Stimulated activated memory B cell treated with anti-CD40 and anti-IgM and Interleukin-4, amounts not matched to agents 10 μg/mL and 1 μg/mL and 100 μg/mL, for 72 hours (primary cell): ENCODE measurements around the gene LMO1.

Experiments
- ATAC-seq: fragments of 150-1000 bp; cut with Tn5 transposase; 2 replicates; pipeline ENCODE4 v1.10.0; 2021
- H3K27ac Mint-ChIP-seq: one replicate; pipeline ENCODE4 v1.8.0; 2022; ENCODE audit warnings: mild to moderate bottlenecking, mixed read lengths
- H3K27me3 Mint-ChIP-seq: one replicate; pipeline ENCODE4 v1.8.0; 2022; ENCODE audit warnings: mixed read lengths
- H3K36me3 Mint-ChIP-seq: one replicate; pipeline ENCODE4 v1.8.0; 2022; ENCODE audit warnings: mixed read lengths
- H3K4me1 Mint-ChIP-seq: one replicate; pipeline ENCODE4 v1.8.0; 2022; ENCODE audit warnings: mixed read lengths
- H3K4me3 Mint-ChIP-seq: one replicate; pipeline ENCODE4 v1.8.0; 2022; ENCODE audit warnings: mild to moderate bottlenecking, moderate library complexity, mixed read lengths
- H3K9me3 Mint-ChIP-seq: one replicate; pipeline ENCODE4 v1.8.0; 2022; ENCODE audit warnings: mixed read lengths

Gene LMO1

GRCh38 chr11:8292351-8292750 lies 28.7 kb upstream of the LMO1 start:
- Mint-ChIP-seq H3K36me3 (no peaks in the 10 kb centered on the region), H3K27me3 (peaks cover 8% of the 10 kb centered on the region), H3K27ac (no peak overlapping the region), H3K9me3 (no peaks in the 10 kb centered on the region), H3K4me1 (no peaks in the 10 kb centered on the region), H3K4me3 (no peak overlapping the region)
- no peak for ATAC-seq

GRCh38 chr11:8291421-8292350 lies 28.0 kb upstream of the LMO1 start:
- H3K4me3 Mint-ChIP-seq: no peak overlapping the region
- H3K27me3 Mint-ChIP-seq: peaks cover 8% of the 10 kb centered on the region
- H3K9me3 Mint-ChIP-seq: no peaks in the 10 kb centered on the region
- no peak overlapping the region for H3K27ac Mint-ChIP-seq
- H3K4me1 Mint-ChIP-seq: no peaks in the 10 kb centered on the region
- ATAC-seq: no peak
- H3K36me3 Mint-ChIP-seq: no peaks in the 10 kb centered on the region

GRCh38 chr11:8290081-8290810 lies 26.6 kb upstream of the LMO1 start:
- H3K36me3 Mint-ChIP-seq: no peaks in the 10 kb centered on the region
- H3K27me3 Mint-ChIP-seq: peaks cover 8% of the 10 kb centered on the region
- H3K27ac Mint-ChIP-seq: no peak overlapping the region
- ATAC-seq: no peak
- no peaks in the 10 kb centered on the region for H3K4me1 Mint-ChIP-seq
- no peaks in the 10 kb centered on the region for H3K9me3 Mint-ChIP-seq
- no peak overlapping the region for H3K4me3 Mint-ChIP-seq

- H3K27me3 Mint-ChIP-seq: peaks cover 15% of the 10 kb centered on the region
- ATAC-seq: no peak
- H3K27ac Mint-ChIP-seq: no peak overlapping the region
- H3K4me1 Mint-ChIP-seq: no peaks in the 10 kb centered on the region
- H3K9me3 Mint-ChIP-seq: no peaks in the 10 kb centered on the region
- no peak overlapping the region for H3K4me3 Mint-ChIP-seq
- no peaks in the 10 kb centered on the region for H3K36me3 Mint-ChIP-seq
Measured at GRCh38 chr11:8289492-8289918, 25.8 kb upstream of the LMO1 start.

- no peak for ATAC-seq
- H3K9me3 Mint-ChIP-seq: no peaks in the 10 kb centered on the region
- H3K27ac Mint-ChIP-seq: no peak overlapping the region
- H3K27me3 Mint-ChIP-seq: peaks cover 20% of the 10 kb centered on the region
- H3K36me3 Mint-ChIP-seq: no peaks in the 10 kb centered on the region
- no peaks in the 10 kb centered on the region for H3K4me1 Mint-ChIP-seq
- H3K4me3 Mint-ChIP-seq: no peak overlapping the region
Measured at GRCh38 chr11:8288824-8289491, 25.3 kb upstream of the LMO1 start.

GRCh38 chr11:8288166-8288772 lies 24.6 kb upstream of the LMO1 start:
- H3K36me3 Mint-ChIP-seq: no peaks in the 10 kb centered on the region
- H3K9me3 Mint-ChIP-seq: no peaks in the 10 kb centered on the region
- H3K4me3 Mint-ChIP-seq: no peak overlapping the region
- H3K27ac Mint-ChIP-seq: no peak overlapping the region
- no peaks in the 10 kb centered on the region for H3K4me1 Mint-ChIP-seq
- no peak for ATAC-seq
- peaks cover 20% of the 10 kb centered on the region for H3K27me3 Mint-ChIP-seq

- H3K4me1 Mint-ChIP-seq: no peaks in the 10 kb centered on the region
- H3K4me3 Mint-ChIP-seq: no peak overlapping the region
- H3K27me3 Mint-ChIP-seq: peaks cover 20% of the 10 kb centered on the region
- no peak for ATAC-seq
- no peaks in the 10 kb centered on the region for H3K9me3 Mint-ChIP-seq
- H3K36me3 Mint-ChIP-seq: no peaks in the 10 kb centered on the region
- no peak overlapping the region for H3K27ac Mint-ChIP-seq
Measured at GRCh38 chr11:8287703-8288102, 24.0 kb upstream of the LMO1 start.

- Mint-ChIP-seq H3K27ac (no peak overlapping the region), H3K4me3 (no peak overlapping the region), H3K4me1 (no peaks in the 10 kb centered on the region), H3K27me3 (peaks cover 20% of the 10 kb centered on the region), H3K9me3 (no peaks in the 10 kb centered on the region), H3K36me3 (no peaks in the 10 kb centered on the region)
- no peak for ATAC-seq
Measured at GRCh38 chr11:8287297-8287696, 23.6 kb upstream of the LMO1 start.

- no peak for ATAC-seq
- Mint-ChIP-seq H3K4me3 (no peak overlapping the region), H3K9me3 (no peaks in the 10 kb centered on the region), H3K27me3 (peaks cover 18% of the 10 kb centered on the region), H3K27ac (no peak overlapping the region), H3K36me3 (no peaks in the 10 kb centered on the region), H3K4me1 (no peaks in the 10 kb centered on the region)
Measured at GRCh38 chr11:8286886-8287285, 23.2 kb upstream of the LMO1 start.

GRCh38 chr11:8285796-8286195 lies 22.1 kb upstream of the LMO1 start:
- Mint-ChIP-seq H3K27ac (no peak overlapping the region), H3K4me3 (no peak overlapping the region), H3K9me3 (no peaks in the 10 kb centered on the region), H3K4me1 (no peaks in the 10 kb centered on the region), H3K27me3 (peaks cover 11% of the 10 kb centered on the region), H3K36me3 (no peaks in the 10 kb centered on the region)
- no peak for ATAC-seq

GRCh38 chr11:8285228-8285627 lies 21.6 kb upstream of the LMO1 start:
- H3K4me1 Mint-ChIP-seq: no peaks in the 10 kb centered on the region
- H3K27ac Mint-ChIP-seq: no peak overlapping the region
- no peak overlapping the region for H3K4me3 Mint-ChIP-seq
- peaks cover 11% of the 10 kb centered on the region for H3K27me3 Mint-ChIP-seq
- no peaks in the 10 kb centered on the region for H3K36me3 Mint-ChIP-seq
- H3K9me3 Mint-ChIP-seq: no peaks in the 10 kb centered on the region
- no peak for ATAC-seq

- H3K27ac Mint-ChIP-seq: no peak overlapping the region
- H3K27me3 Mint-ChIP-seq: peaks cover 11% of the 10 kb centered on the region
- no peaks in the 10 kb centered on the region for H3K36me3 Mint-ChIP-seq
- H3K4me3 Mint-ChIP-seq: no peak overlapping the region
- no peaks in the 10 kb centered on the region for H3K4me1 Mint-ChIP-seq
- no peak for ATAC-seq
- H3K9me3 Mint-ChIP-seq: no peaks in the 10 kb centered on the region
Measured at GRCh38 chr11:8283465-8284230, 20.0 kb upstream of the LMO1 start.

- no peak for ATAC-seq
- peaks cover 11% of the 10 kb centered on the region for H3K27me3 Mint-ChIP-seq
- H3K4me3 Mint-ChIP-seq: no peak overlapping the region
- no peak overlapping the region for H3K27ac Mint-ChIP-seq
- H3K4me1 Mint-ChIP-seq: no peaks in the 10 kb centered on the region
- no peaks in the 10 kb centered on the region for H3K9me3 Mint-ChIP-seq
- H3K36me3 Mint-ChIP-seq: no peaks in the 10 kb centered on the region
Measured at GRCh38 chr11:8283100-8283464, 19.4 kb upstream of the LMO1 start.

GRCh38 chr11:8282631-8283030 lies 19.0 kb upstream of the LMO1 start:
- H3K27me3 Mint-ChIP-seq: peaks cover 11% of the 10 kb centered on the region
- ATAC-seq: no peak
- no peak overlapping the region for H3K27ac Mint-ChIP-seq
- H3K4me3 Mint-ChIP-seq: no peak overlapping the region
- H3K9me3 Mint-ChIP-seq: no peaks in the 10 kb centered on the region
- H3K4me1 Mint-ChIP-seq: no peaks in the 10 kb centered on the region
- no peaks in the 10 kb centered on the region for H3K36me3 Mint-ChIP-seq
